Measurements from ENCODE around the gene BAD.

GRCh38 chr11:64318766-64319761 is 34.6 kb upstream of the BAD start:
- TF ChIP-seq CTCF (IDR thresholded peaks at IDR 0.05) (no peak), POLR2A (IDR thresholded peaks at IDR 0.05) (no peak)
